ENCODE data around the gene LIME1.

DNA sequence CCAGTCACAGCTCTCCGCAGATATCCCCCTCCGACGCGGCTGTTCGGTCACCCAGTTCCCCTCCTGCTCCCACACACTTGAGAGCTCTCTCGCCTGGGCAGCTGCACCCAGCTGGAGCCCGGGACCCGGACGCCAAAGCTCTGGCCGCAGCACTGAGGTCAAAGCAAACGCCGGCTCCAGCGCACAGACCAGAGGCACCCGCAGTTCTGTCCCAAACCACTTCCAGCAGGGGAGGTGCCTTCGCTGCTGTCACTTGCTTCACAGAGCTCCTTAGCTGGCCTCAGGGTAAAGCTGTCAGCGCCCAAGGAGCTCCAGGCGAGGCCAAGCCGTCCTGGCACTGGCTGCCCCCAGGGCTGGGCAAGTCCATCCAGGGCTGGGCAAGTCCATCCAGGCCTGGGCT lies 31.0 kb downstream of the LIME1 start:
- TF ChIP-seq, protein P1, sequence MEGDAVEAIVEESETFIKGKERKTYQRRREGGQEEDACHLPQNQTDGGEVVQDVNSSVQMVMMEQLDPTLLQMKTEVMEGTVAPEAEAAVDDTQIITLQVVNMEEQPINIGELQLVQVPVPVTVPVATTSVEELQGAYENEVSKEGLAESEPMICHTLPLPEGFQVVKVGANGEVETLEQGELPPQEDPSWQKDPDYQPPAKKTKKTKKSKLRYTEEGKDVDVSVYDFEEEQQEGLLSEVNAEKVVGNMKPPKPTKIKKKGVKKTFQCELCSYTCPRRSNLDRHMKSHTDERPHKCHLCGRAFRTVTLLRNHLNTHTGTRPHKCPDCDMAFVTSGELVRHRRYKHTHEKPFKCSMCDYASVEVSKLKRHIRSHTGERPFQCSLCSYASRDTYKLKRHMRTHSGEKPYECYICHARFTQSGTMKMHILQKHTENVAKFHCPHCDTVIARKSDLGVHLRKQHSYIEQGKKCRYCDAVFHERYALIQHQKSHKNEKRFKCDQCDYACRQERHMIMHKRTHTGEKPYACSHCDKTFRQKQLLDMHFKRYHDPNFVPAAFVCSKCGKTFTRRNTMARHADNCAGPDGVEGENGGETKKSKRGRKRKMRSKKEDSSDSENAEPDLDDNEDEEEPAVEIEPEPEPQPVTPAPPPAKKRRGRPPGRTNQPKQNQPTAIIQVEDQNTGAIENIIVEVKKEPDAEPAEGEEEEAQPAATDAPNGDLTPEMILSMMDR (IDR thresholded peaks at IDR 0.05; ENCODE audit: control extremely low read depth in 1 of 3, insufficient read depth in 1 of 3, low read depth in 1 of 3, low read length in 3 of 3): no peak
- TF ChIP-seq RAD21 (IDR thresholded peaks at IDR 0.05 in 1 of 2, conservative IDR thresholded peaks at IDR 0.05 in 1 of 2; ENCODE audit: low read depth in 2 of 2, low read length in 2 of 2) (no peak), BCL11A (IDR thresholded peaks at IDR 0.05; ENCODE audit: low read depth in 2 of 2, low read length in 2 of 2) (no peak), GTF2F1 (IDR thresholded peaks at IDR 0.05; ENCODE audit: borderline replicate concordance, low read depth, low read length) (no peak), POLR2A (IDR thresholded peaks at IDR 0.05; ENCODE audit: control extremely low read depth in 1 of 2, low read depth in 2 of 2, low read length in 2 of 2) (no peak), JUND (IDR thresholded peaks at IDR 0.05; ENCODE audit: low read length) (no peak), GABPA (IDR thresholded peaks at IDR 0.05; ENCODE audit: borderline replicate concordance, insufficient read depth, low read length) (no peak)
